Neural cell (in vitro differentiated cells): ENCODE measurements around the gene ZCWPW1. TPM values are rescaled to one million over a fixed set of nuclear protein-coding genes. Genes with fewer than 3 reads are reported as not detected.

ENCODE experiments used
- H2AFZ ChIP-seq: fragments of 200-600, 300-800 bp; sonication (generic), shearing (Covaris generic); 2 replicates; pipeline ENCODE4 v1.6.0; 2014; ENCODE audit warnings: low read depth, mild to moderate bottlenecking, antibody characterized with exemption, low read length, moderate library complexity
- H3F3A ChIP-seq: fragments of 200-600 bp; shearing (Covaris generic); 2 replicates; pipeline ENCODE4 v1.6.1; 2016; ENCODE audit warnings: mild to moderate bottlenecking, moderate library complexity, mixed read lengths, antibody characterized with exemption, low read length; ENCODE audit not compliant: insufficient read depth, poor library complexity, severe bottlenecking
- H3K27ac ChIP-seq: fragments of 200-600, 300-800 bp; sonication (generic), shearing (Covaris generic); 2 replicates; pipeline ENCODE4 v1.5.1; 2014; ENCODE audit warnings: mild to moderate bottlenecking, low read length, moderate library complexity
- H3K27me3 ChIP-seq: fragments of 300-800, 200-600 bp; sonication (generic), shearing (Covaris generic); 2 replicates; pipeline ENCODE4 v1.6.0; 2014; ENCODE audit warnings: mild to moderate bottlenecking, low read depth, low read length, moderate library complexity; ENCODE audit not compliant: insufficient read depth
- H3K36me3 ChIP-seq: fragments of 300-800, 200-600 bp; sonication (generic), shearing (Covaris generic); 2 replicates; pipeline ENCODE4 v1.5.1; 2014; ENCODE audit warnings: mild to moderate bottlenecking, antibody characterized with exemption, low read length, moderate library complexity; ENCODE audit not compliant: insufficient read depth
- H3K4me2 ChIP-seq: fragments of 300-800, 200-600 bp; sonication (generic), shearing (Covaris generic); 2 replicates; pipeline ENCODE4 v1.6.0; 2014; ENCODE audit warnings: mild to moderate bottlenecking, low read length
- H3K4me3 ChIP-seq: fragments of 300-800, 200-600 bp; sonication (generic), shearing (Covaris generic); 2 replicates; pipeline ENCODE4 v1.5.1; 2014; ENCODE audit warnings: mild to moderate bottlenecking, low read length, moderate library complexity
- H3K79me2 ChIP-seq: fragments of 200-600 bp; shearing (Covaris generic); replicated peaks from 2 replicates; pipeline ENCODE4 v1.6.0; 2014; ENCODE audit warnings: mild to moderate bottlenecking, low read length, moderate library complexity; ENCODE audit not compliant: insufficient read depth
- H3K9ac ChIP-seq: fragments of 300-800, 200-600 bp; sonication (generic), shearing (Covaris generic); 2 replicates; pipeline ENCODE4 v1.6.1; 2016; ENCODE audit warnings: mild to moderate bottlenecking, low read length, mixed read lengths
- H3K9me2 ChIP-seq: fragments of 200-600 bp; shearing (Covaris generic); 2 replicates; pipeline ENCODE4 v1.6.1; 2016; ENCODE audit warnings: mild to moderate bottlenecking, low read length, mixed read lengths; ENCODE audit not compliant: insufficient read depth
- H3K9me3 ChIP-seq: fragments of 200-600, 300-800 bp; sonication (generic), shearing (Covaris generic); 2 replicates; pipeline ENCODE4 v1.6.1; 2016; ENCODE audit warnings: mild to moderate bottlenecking, mixed run types, low read length, moderate library complexity, mixed read lengths
- H4K20me1 ChIP-seq: fragments of 200-600 bp; shearing (Covaris generic); 2 replicates; pipeline ENCODE4 v1.6.1; 2016; ENCODE audit warnings: mild to moderate bottlenecking, mixed run types; ENCODE audit not compliant: insufficient read depth
- CTCF ChIP-seq: fragments of 450-650 bp; IDR thresholded peaks from 2 replicates; pipeline ENCODE4 v1.5.1; 2014; ENCODE audit warnings: antibody characterized with exemption, mild to moderate bottlenecking, moderate library complexity; ENCODE audit not compliant: poor library complexity, severe bottlenecking
- EP300 ChIP-seq: fragments of 450-650 bp; conservative IDR thresholded peaks from 2 replicates; pipeline ENCODE4 v1.6.1; 2014; ENCODE audit warnings: antibody characterized with exemption, mild to moderate bottlenecking, moderate library complexity; ENCODE audit not compliant: poor library complexity, severe bottlenecking
- EZH2 ChIP-seq: fragments of 200-600, 300-800 bp; shearing (Covaris generic), sonication (generic); IDR thresholded peaks from 2 replicates; pipeline ENCODE4 v1.6.1; 2014; ENCODE audit warnings: antibody characterized with exemption, low read length, borderline replicate concordance, mild to moderate bottlenecking; ENCODE audit not compliant: insufficient read depth, poor library complexity, severe bottlenecking
- MXI1 ChIP-seq: fragments of 450-650 bp; conservative IDR thresholded peaks from 2 replicates; pipeline ENCODE4 v1.6.1; 2014; ENCODE audit warnings: antibody characterized with exemption, mild to moderate bottlenecking; ENCODE audit not compliant: poor library complexity, severe bottlenecking
- POLR2AphosphoS5 ChIP-seq: IDR thresholded peaks from 2 replicates; pipeline ENCODE4 v1.6.1; 2012
- RAD21 ChIP-seq: fragments of 450-650 bp; conservative IDR thresholded peaks from 2 replicates; pipeline ENCODE4 v1.6.1; 2014; ENCODE audit warnings: antibody characterized with exemption, mild to moderate bottlenecking, moderate library complexity
- SMC3 ChIP-seq: fragments of 450-650 bp; conservative IDR thresholded peaks from 2 replicates; pipeline ENCODE4 v1.6.1; 2014; ENCODE audit warnings: antibody characterized with exemption, mild to moderate bottlenecking, moderate library complexity; ENCODE audit not compliant: poor library complexity
- TAF1 ChIP-seq: IDR thresholded peaks from 2 replicates; pipeline ENCODE4 v1.6.1; 2012; ENCODE audit warnings: low read depth
- polyA plus RNA-seq: library from polyadenylated mRNA; depleted of rRNA; stranded (reverse); fragments of >200 nt; gene quantifications from 2 replicates; pipeline ENCODE4 v1.2.3, GENCODE V29; 2014
- TF ChIP-seq, protein P1 (sequence below): IDR thresholded peaks from 2 replicates; pipeline ENCODE4 v1.6.1; 2012; ENCODE audit warnings: borderline replicate concordance

ZCWPW1 gene
- polyA plus RNA-seq, 1 donor from 2014 or later, result 6.8 TPM

DNA sequence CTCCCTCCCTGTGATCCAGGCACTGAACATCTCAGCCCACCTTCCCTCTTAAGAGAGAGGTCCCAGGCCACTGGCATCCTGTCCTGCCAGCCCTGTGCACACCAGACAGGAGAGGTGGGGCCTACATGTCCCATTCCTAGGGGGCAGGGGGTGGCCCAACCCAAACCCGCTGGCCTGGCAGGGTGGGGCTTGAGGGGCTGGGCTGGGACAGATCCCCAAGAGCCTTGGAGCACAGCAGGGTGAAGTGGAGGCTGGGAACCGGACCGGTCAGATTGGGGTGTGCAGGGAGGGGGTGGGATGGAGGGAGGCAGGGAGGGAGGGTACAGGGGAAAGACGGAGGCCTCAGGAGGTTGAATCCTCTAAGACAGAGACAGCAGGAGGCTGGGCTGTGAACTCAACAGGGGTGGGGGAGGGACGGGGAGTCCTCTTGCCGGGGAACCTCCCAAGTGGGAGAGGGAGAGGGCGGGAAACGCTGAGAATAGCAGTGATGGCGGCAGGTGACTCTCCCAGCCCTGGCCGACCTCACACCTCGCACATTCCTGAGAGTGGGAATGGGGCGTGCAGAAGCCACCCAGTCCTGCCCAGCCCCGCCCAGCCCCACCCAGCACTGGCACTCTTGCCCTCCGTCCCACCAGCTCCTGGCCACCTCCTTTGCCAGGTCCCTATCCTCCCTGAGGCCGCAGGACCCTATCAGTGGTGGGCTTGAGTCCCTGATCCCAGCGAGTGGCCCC lies 43.8 kb upstream of the ZCWPW1 start:
- no peak overlapping the region for H3K27ac ChIP-seq
- no peak overlapping the region for H3K4me2 ChIP-seq
- no peaks in the 10 kb centered on the region for H3K9me2 ChIP-seq
- no peak for TF ChIP-seq RAD21
- TF ChIP-seq, protein P1, sequence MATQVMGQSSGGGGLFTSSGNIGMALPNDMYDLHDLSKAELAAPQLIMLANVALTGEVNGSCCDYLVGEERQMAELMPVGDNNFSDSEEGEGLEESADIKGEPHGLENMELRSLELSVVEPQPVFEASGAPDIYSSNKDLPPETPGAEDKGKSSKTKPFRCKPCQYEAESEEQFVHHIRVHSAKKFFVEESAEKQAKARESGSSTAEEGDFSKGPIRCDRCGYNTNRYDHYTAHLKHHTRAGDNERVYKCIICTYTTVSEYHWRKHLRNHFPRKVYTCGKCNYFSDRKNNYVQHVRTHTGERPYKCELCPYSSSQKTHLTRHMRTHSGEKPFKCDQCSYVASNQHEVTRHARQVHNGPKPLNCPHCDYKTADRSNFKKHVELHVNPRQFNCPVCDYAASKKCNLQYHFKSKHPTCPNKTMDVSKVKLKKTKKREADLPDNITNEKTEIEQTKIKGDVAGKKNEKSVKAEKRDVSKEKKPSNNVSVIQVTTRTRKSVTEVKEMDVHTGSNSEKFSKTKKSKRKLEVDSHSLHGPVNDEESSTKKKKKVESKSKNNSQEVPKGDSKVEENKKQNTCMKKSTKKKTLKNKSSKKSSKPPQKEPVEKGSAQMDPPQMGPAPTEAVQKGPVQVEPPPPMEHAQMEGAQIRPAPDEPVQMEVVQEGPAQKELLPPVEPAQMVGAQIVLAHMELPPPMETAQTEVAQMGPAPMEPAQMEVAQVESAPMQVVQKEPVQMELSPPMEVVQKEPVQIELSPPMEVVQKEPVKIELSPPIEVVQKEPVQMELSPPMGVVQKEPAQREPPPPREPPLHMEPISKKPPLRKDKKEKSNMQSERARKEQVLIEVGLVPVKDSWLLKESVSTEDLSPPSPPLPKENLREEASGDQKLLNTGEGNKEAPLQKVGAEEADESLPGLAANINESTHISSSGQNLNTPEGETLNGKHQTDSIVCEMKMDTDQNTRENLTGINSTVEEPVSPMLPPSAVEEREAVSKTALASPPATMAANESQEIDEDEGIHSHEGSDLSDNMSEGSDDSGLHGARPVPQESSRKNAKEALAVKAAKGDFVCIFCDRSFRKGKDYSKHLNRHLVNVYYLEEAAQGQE, result no peak
- no peak for TF ChIP-seq TAF1
- TF ChIP-seq CTCF, result no peak
- no peak for TF ChIP-seq SMC3
- TF ChIP-seq MXI1, result no peak
- TF ChIP-seq EZH2, result no peak
- TF ChIP-seq EP300, result no peak
- no peaks in the 10 kb centered on the region for H3K27me3 ChIP-seq
- H2AFZ ChIP-seq, result no peak overlapping the region
- H3F3A ChIP-seq, result no peaks in the 10 kb centered on the region
- no peak overlapping the region for H3K9ac ChIP-seq
- no peaks in the 10 kb centered on the region for H4K20me1 ChIP-seq
- no peaks in the 10 kb centered on the region for H3K9me3 ChIP-seq
- no peaks in the 10 kb centered on the region for H3K36me3 ChIP-seq
- no peak overlapping the region for H3K4me3 ChIP-seq
- no peaks in the 10 kb centered on the region for H3K79me2 ChIP-seq

GRCh38 chr7:100471021-100471420 lies 42.5 kb upstream of the ZCWPW1 start:
- Histone ChIP-seq H3K9me2 (no peaks in the 10 kb centered on the region), H3K9ac (no peak overlapping the region), H3K4me3 (no peak overlapping the region), H3K27ac (no peak overlapping the region), H3F3A (no peaks in the 10 kb centered on the region), H3K36me3 (no peaks in the 10 kb centered on the region), H4K20me1 (no peaks in the 10 kb centered on the region), H2AFZ (no peak overlapping the region), H3K79me2 (no peaks in the 10 kb centered on the region), H3K27me3 (no peaks in the 10 kb centered on the region), H3K4me2 (no peak overlapping the region), H3K9me3 (no peaks in the 10 kb centered on the region)
- TF ChIP-seq EP300, result no peak
- TF ChIP-seq EZH2, result no peak
- no peak for TF ChIP-seq RAD21
- TF ChIP-seq, protein P1, result no peak
- no peak for TF ChIP-seq POLR2AphosphoS5
- no peak for TF ChIP-seq TAF1
- TF ChIP-seq CTCF, result no peak
- no peak for TF ChIP-seq MXI1
- no peak for TF ChIP-seq SMC3
